Keratinocyte (primary cell): Measurements from ENCODE around the gene KIAA0930. TPM values are rescaled to one million over a fixed set of nuclear protein-coding genes. Genes with fewer than 3 reads are reported as not detected.

Experiments used
- DNase-seq: peaks from one replicate; pipeline ENCODE4 v3.0.0-alpha.2; 2011; ENCODE audit warnings: low read depth, missing footprints, low spot score
- FAIRE-seq: peaks from 2 replicates; lab custom pipeline; 2011; peaks lifted over from hg19 to GRCh38; lab: Jason Lieb, UNC
- H2AFZ ChIP-seq: 2 replicates; pipeline ENCODE4 v1.6.0; 2012; ENCODE audit warnings: low read length, control low read depth, inconsistent platforms; ENCODE audit not compliant: control insufficient read depth
- H3K27ac ChIP-seq: 2 replicates; pipeline ENCODE4 v1.5.1; 2011; ENCODE audit warnings: low read length; ENCODE audit not compliant: control insufficient read depth, insufficient read depth
- H3K27me3 ChIP-seq: 3 replicates; pipeline ENCODE4 v1.6.0; 2011; ENCODE audit warnings: low read length; ENCODE audit not compliant: control insufficient read depth, insufficient read depth; ENCODE audit errors: extremely low read depth
- H3K36me3 ChIP-seq, 2 experiments: 2 replicates in 1 of 2; 3 replicates in 1 of 2; pipeline ENCODE4 v1.5.1; 2011; ENCODE audit warnings: low read length in 2 of 2, mild to moderate bottlenecking in 1 of 2; ENCODE audit not compliant: control insufficient read depth in 2 of 2, insufficient read depth in 2 of 2; ENCODE audit errors: extremely low read depth in 1 of 2
- H3K4me1 ChIP-seq: 3 replicates; pipeline ENCODE4 v1.5.1; 2011; ENCODE audit warnings: low read length; ENCODE audit not compliant: control insufficient read depth, insufficient read depth; ENCODE audit errors: extremely low read depth
- H3K4me2 ChIP-seq: 3 replicates; pipeline ENCODE4 v1.6.0; 2011; ENCODE audit warnings: low read depth, low read length; ENCODE audit not compliant: control insufficient read depth, insufficient read depth; ENCODE audit errors: extremely low read depth
- H3K4me3 ChIP-seq, 3 experiments: fragments of 200-600 bp in 1 of 3; sonication (generic) in 1 of 3; 2 replicates in 2 of 3; 3 replicates in 1 of 3; pipeline ENCODE4 v1.5.1; 2011 to 2016; ENCODE audit warnings: low read length in 3 of 3, mild to moderate bottlenecking in 3 of 3, control low read depth in 2 of 3, inconsistent platforms in 1 of 3, low read depth in 1 of 3, mixed read lengths in 1 of 3, mixed run types in 1 of 3, moderate library complexity in 1 of 3; ENCODE audit not compliant: control insufficient read depth in 2 of 3, insufficient read depth in 2 of 3; ENCODE audit errors: extremely low read depth in 1 of 3
- H3K79me2 ChIP-seq: 2 replicates; pipeline ENCODE4 v1.6.0; 2012; ENCODE audit warnings: low read length; ENCODE audit not compliant: control insufficient read depth, insufficient read depth
- H3K9ac ChIP-seq: 3 replicates; pipeline ENCODE4 v1.6.0; 2011; ENCODE audit warnings: low read length; ENCODE audit not compliant: control insufficient read depth, insufficient read depth; ENCODE audit errors: extremely low read depth
- H3K9me1 ChIP-seq: 3 replicates; pipeline ENCODE4 v1.6.0; 2011; ENCODE audit warnings: low read length; ENCODE audit not compliant: control insufficient read depth, insufficient read depth; ENCODE audit errors: extremely low read depth
- H3K9me3 ChIP-seq: 2 replicates; pipeline ENCODE4 v1.5.1; 2012; ENCODE audit warnings: low read depth, low read length; ENCODE audit not compliant: control insufficient read depth
- H4K20me1 ChIP-seq: 3 replicates; pipeline ENCODE4 v1.6.0; 2011; ENCODE audit warnings: low read length; ENCODE audit not compliant: control insufficient read depth, insufficient read depth; ENCODE audit errors: extremely low read depth
- CTCF ChIP-seq, 3 experiments: IDR thresholded peaks in 1 of 3; conservative IDR thresholded peaks in 1 of 3; optimal IDR thresholded peaks in 1 of 3; 2 replicates in 2 of 3; 3 replicates in 1 of 3; pipeline versions ENCODE3 to v1.5.1; 2011; ENCODE audit warnings: low read length in 3 of 3, mild to moderate bottlenecking in 3 of 3, moderate library complexity in 2 of 3, control low read depth in 1 of 3, inconsistent platforms in 1 of 3; ENCODE audit not compliant: insufficient read depth in 2 of 3; ENCODE audit errors: extremely low read depth in 1 of 3
- EZH2 ChIP-seq: IDR thresholded peaks from one replicate; pipeline ENCODE4 v1.6.1; 2012; ENCODE audit warnings: inconsistent platforms, mild to moderate bottlenecking, low read length, moderate library complexity
- dilution Hi-C: fragments of 300-500 bp; cut with MboI; formaldehyde crosslinking; loops from one replicate; pipeline ENCODE4 v1.7.0; 2020; ENCODE audit warnings: low sequenced_read_pairs; ENCODE audit not compliant: extremely low pct_ligation_motif_present
- polyA plus RNA-seq, 5 experiments: library from polyadenylated mRNA; depleted of rRNA in 3 of 5; stranded (reverse) in 3 of 5; stranded (forward) in 1 of 5; unstranded in 1 of 5; fragments of >200 nt; gene quantifications; 1 replicate in 1 of 5; 2 replicates in 3 of 5; 3 replicates in 1 of 5; pipeline versions ENCODE4 v1.2.1 to v1.2.3, GENCODE V29; 2011 to 2012; ENCODE audit warnings: missing spikeins in 2 of 5, low read depth in 1 of 5, low replicate concordance in 1 of 5

Gene KIAA0930
- polyA plus RNA-seq, 1 donor (not counting 4 experiments of a cell fraction or from before 2014, with no cell fraction given) = 115 TPM

DNA sequence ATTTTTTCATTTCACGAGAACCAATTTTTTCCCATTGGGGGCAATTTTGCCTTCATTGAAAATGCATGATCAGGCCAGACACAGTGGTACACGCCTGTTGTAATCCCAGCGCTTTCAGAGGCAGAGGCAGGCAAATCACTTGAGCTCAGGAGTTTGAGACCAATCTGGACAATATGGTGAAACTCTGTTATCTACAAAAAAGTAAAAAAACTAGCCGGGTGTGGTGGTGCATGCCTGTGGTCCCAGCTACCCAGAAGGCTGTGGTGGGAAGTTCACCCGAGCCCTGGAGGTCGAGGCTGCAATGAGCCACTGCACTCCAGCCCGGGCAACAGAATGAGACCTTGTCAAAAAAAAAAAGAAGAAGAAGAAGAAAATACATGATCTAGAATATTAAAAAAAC is 24.8 kb upstream of the KIAA0930 start:
- Histone ChIP-seq H2AFZ (no peak overlapping the region), H3K4me3 (no peak overlapping the region), H3K4me1 (peaks cover 21% of the 10 kb centered on the region), H3K27ac (no peak overlapping the region), H3K36me3 (no peaks in the 10 kb centered on the region), H3K27me3 (peaks cover 17% of the 10 kb centered on the region), H3K9me3 (no peaks in the 10 kb centered on the region), H3K9me1 (no peaks in the 10 kb centered on the region), H3K9ac (no peak overlapping the region), H4K20me1 (no peaks in the 10 kb centered on the region), H3K4me2 (no peak overlapping the region), H3K79me2 (no peaks in the 10 kb centered on the region)
- DNase-seq (no peak), FAIRE-seq (no peak)
- dilution Hi-C loops = no loop called here
- TF ChIP-seq EZH2 (no peak), CTCF (optimal IDR thresholded peaks at IDR 0.05 in 1 of 3, IDR thresholded peaks at IDR 0.05 in 1 of 3, conservative IDR thresholded peaks at IDR 0.05 in 1 of 3; ENCODE audit: extremely low read depth in 1 of 3, insufficient read depth in 2 of 3, low read length in 3 of 3) (no peak)

- peak overlapping the region; percentile 69 for H2AFZ ChIP-seq
- peak; percentile 83 for FAIRE-seq
Measured at GRCh38 chr22:45263463-45264269, 23.0 kb upstream of the KIAA0930 start.

More at GRCh38 chr22:45263463-45264269, 23.0 kb upstream of the KIAA0930 start:
- dilution Hi-C loops = no loop called here
- DNase-seq = peak; percentile 81
- H3K9ac ChIP-seq = peak overlapping the region; percentile 44
- peak overlapping the region; percentile 41 for H3K4me2 ChIP-seq
- no peaks in the 10 kb centered on the region for H4K20me1 ChIP-seq
- H3K27ac ChIP-seq = no peak overlapping the region
- TF ChIP-seq CTCF (optimal IDR thresholded peaks at IDR 0.05 in 1 of 3, IDR thresholded peaks at IDR 0.05 in 1 of 3, conservative IDR thresholded peaks at IDR 0.05 in 1 of 3; ENCODE audit: extremely low read depth in 1 of 3, insufficient read depth in 2 of 3, low read length in 3 of 3) (peak; percentile 77 to 96 (median 81)), EZH2 (no peak)
- H3K4me3 ChIP-seq = no peak overlapping the region
- no peaks in the 10 kb centered on the region for H3K9me3 ChIP-seq
- no peaks in the 10 kb centered on the region for H3K79me2 ChIP-seq
- no peaks in the 10 kb centered on the region for H3K9me1 ChIP-seq
- peaks cover 11% of the 10 kb centered on the region for H3K27me3 ChIP-seq
- no peaks in the 10 kb centered on the region for H3K36me3 ChIP-seq
- peaks cover 15% of the 10 kb centered on the region for H3K4me1 ChIP-seq
